Ishikawa (cell line): ENCODE data around the gene NEK7.

ENCODE experiments used
- CEBPB ChIP-seq: IDR thresholded peaks from 2 replicates; pipeline ENCODE4 v1.6.1; 2012
- CREB1 ChIP-seq: IDR thresholded peaks from 2 replicates; pipeline ENCODE4 v1.6.1; 2012; ENCODE audit warnings: low read depth
- EGR1 ChIP-seq: IDR thresholded peaks from 2 replicates; pipeline ENCODE4 v1.6.1; 2012
- EP300 ChIP-seq: IDR thresholded peaks from 2 replicates; pipeline ENCODE4 v1.6.1; 2012; ENCODE audit warnings: borderline replicate concordance
- FOXM1 ChIP-seq: IDR thresholded peaks from 2 replicates; pipeline ENCODE4 v1.6.1; 2012; ENCODE audit warnings: low read depth, borderline replicate concordance
- NFIC ChIP-seq: IDR thresholded peaks from 2 replicates; pipeline ENCODE4 v1.6.1; 2012
- RAD21 ChIP-seq: IDR thresholded peaks from 2 replicates; pipeline ENCODE4 v1.6.1; 2012; ENCODE audit warnings: low read depth
- TCF12 ChIP-seq: IDR thresholded peaks from 2 replicates; pipeline ENCODE4 v1.6.1; 2012; ENCODE audit warnings: low read depth
- TEAD4 ChIP-seq: IDR thresholded peaks from 2 replicates; pipeline ENCODE4 v1.6.1; 2012
- YY1 ChIP-seq: IDR thresholded peaks from 2 replicates; pipeline ENCODE4 v1.6.1; 2012; ENCODE audit warnings: low read depth
- TF ChIP-seq, protein P1 (sequence below): IDR thresholded peaks from 2 replicates; pipeline ENCODE4 v1.6.1; 2012; ENCODE audit warnings: low read depth, mild to moderate bottlenecking
- TF ChIP-seq, protein P2 (sequence below): IDR thresholded peaks from 2 replicates; pipeline ENCODE4 v1.6.1; 2012
- TF ChIP-seq, protein P3 (sequence below): IDR thresholded peaks from 2 replicates; pipeline ENCODE4 v1.6.1; 2012

DNA sequence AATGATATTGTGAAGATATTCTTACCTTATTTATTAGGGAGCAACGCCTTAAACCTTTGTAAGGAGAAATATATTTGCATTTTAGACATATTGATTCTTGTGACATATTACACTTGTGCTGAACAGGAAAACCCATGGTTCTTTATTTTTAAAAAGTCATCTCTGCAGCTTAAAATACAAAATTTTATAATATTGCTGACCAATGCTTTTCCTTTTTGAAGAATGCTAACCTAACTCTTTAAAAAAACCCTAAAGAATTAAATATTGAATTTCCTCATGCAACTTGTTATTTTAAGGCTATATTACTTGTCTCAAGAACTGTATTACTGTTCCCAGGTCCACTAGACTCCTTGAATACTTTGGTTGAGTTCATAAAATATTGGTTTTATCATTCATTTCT is 99.0 kb downstream of the NEK7 start:
- no peak for TF ChIP-seq RAD21
- TF ChIP-seq CREB1, result no peak
- TF ChIP-seq, protein P1, sequence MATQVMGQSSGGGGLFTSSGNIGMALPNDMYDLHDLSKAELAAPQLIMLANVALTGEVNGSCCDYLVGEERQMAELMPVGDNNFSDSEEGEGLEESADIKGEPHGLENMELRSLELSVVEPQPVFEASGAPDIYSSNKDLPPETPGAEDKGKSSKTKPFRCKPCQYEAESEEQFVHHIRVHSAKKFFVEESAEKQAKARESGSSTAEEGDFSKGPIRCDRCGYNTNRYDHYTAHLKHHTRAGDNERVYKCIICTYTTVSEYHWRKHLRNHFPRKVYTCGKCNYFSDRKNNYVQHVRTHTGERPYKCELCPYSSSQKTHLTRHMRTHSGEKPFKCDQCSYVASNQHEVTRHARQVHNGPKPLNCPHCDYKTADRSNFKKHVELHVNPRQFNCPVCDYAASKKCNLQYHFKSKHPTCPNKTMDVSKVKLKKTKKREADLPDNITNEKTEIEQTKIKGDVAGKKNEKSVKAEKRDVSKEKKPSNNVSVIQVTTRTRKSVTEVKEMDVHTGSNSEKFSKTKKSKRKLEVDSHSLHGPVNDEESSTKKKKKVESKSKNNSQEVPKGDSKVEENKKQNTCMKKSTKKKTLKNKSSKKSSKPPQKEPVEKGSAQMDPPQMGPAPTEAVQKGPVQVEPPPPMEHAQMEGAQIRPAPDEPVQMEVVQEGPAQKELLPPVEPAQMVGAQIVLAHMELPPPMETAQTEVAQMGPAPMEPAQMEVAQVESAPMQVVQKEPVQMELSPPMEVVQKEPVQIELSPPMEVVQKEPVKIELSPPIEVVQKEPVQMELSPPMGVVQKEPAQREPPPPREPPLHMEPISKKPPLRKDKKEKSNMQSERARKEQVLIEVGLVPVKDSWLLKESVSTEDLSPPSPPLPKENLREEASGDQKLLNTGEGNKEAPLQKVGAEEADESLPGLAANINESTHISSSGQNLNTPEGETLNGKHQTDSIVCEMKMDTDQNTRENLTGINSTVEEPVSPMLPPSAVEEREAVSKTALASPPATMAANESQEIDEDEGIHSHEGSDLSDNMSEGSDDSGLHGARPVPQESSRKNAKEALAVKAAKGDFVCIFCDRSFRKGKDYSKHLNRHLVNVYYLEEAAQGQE, result no peak
- no peak for TF ChIP-seq TEAD4
- TF ChIP-seq YY1, result no peak
- TF ChIP-seq, protein P2, sequence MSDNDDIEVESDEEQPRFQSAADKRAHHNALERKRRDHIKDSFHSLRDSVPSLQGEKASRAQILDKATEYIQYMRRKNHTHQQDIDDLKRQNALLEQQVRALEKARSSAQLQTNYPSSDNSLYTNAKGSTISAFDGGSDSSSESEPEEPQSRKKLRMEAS, result no peak
- TF ChIP-seq NFIC, result no peak
- no peak for TF ChIP-seq FOXM1
- no peak for TF ChIP-seq EGR1
- no peak for TF ChIP-seq EP300
- TF ChIP-seq, protein P3, sequence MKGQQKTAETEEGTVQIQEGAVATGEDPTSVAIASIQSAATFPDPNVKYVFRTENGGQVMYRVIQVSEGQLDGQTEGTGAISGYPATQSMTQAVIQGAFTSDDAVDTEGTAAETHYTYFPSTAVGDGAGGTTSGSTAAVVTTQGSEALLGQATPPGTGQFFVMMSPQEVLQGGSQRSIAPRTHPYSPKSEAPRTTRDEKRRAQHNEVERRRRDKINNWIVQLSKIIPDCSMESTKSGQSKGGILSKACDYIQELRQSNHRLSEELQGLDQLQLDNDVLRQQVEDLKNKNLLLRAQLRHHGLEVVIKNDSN, result no peak
- TF ChIP-seq CEBPB, result no peak
- TF ChIP-seq TCF12, result no peak
